Osteoblast (primary cell): Measurements from ENCODE around the gene ECSCR. TPM values are rescaled to one million over a fixed set of nuclear protein-coding genes. Genes with fewer than 3 reads are reported as not detected.

Source experiments
- DNase-seq: peaks from one replicate; pipeline ENCODE4 v3.0.0; 2011; ENCODE audit warnings: low spot score, mixed read lengths; ENCODE audit not compliant: insufficient read length; ENCODE audit errors: missing footprints
- H2AFZ ChIP-seq: 2 replicates; pipeline ENCODE4 v1.6.0; 2011; ENCODE audit warnings: mild to moderate bottlenecking, low read length
- H3K27ac ChIP-seq: 2 replicates; pipeline ENCODE4 v1.5.1; 2011; ENCODE audit warnings: mild to moderate bottlenecking, low read depth, low read length, moderate library complexity
- H3K27me3 ChIP-seq: 2 replicates; pipeline ENCODE4 v1.6.0; 2012; ENCODE audit warnings: mild to moderate bottlenecking, control low read depth, inconsistent platforms, low read length, moderate library complexity; ENCODE audit not compliant: insufficient read depth
- H3K36me3 ChIP-seq: 2 replicates; pipeline ENCODE4 v1.5.1; 2011; ENCODE audit warnings: mild to moderate bottlenecking, low read length, control low read depth, moderate library complexity; ENCODE audit not compliant: insufficient read depth
- H3K4me1 ChIP-seq: 2 replicates; pipeline ENCODE4 v1.5.1; 2011; ENCODE audit warnings: mild to moderate bottlenecking, low read length, control low read depth, moderate library complexity; ENCODE audit not compliant: insufficient read depth
- H3K4me2 ChIP-seq: 2 replicates; pipeline ENCODE4 v1.6.0; 2011; ENCODE audit warnings: mild to moderate bottlenecking, low read length; ENCODE audit not compliant: insufficient read depth
- H3K4me3 ChIP-seq: fragments of 200-600 bp; sonication (generic); 3 replicates; pipeline ENCODE4 v1.5.1; 2012; ENCODE audit warnings: mild to moderate bottlenecking, low read length, inconsistent platforms; ENCODE audit not compliant: insufficient read depth
- H3K79me2 ChIP-seq: 2 replicates; pipeline ENCODE4 v1.6.0; 2012; ENCODE audit warnings: mild to moderate bottlenecking, low read length, control low read depth, inconsistent platforms; ENCODE audit not compliant: insufficient read depth
- H3K9me3 ChIP-seq: 2 replicates; pipeline ENCODE4 v1.5.1; 2011; ENCODE audit warnings: low read depth, low read length, control low read depth
- H4K20me1 ChIP-seq: 2 replicates; pipeline ENCODE4 v1.6.0; 2012; ENCODE audit warnings: mild to moderate bottlenecking, low read length, control low read depth; ENCODE audit not compliant: insufficient read depth
- total RNA-seq: library from RNA; depleted of rRNA; stranded (reverse); fragments of >200 nt; gene quantifications from 2 replicates; pipeline ENCODE4 v1.2.3, GENCODE V29; 2012
- TF ChIP-seq, protein P1 (sequence below): IDR thresholded peaks from 2 replicates; pipeline ENCODE4 v1.5.1; 2011; ENCODE audit warnings: mild to moderate bottlenecking, low read depth, low read length, moderate library complexity; ENCODE audit errors: extremely low read depth

Gene ECSCR
- total RNA-seq, 1 donor = 0.36 TPM

DNA sequence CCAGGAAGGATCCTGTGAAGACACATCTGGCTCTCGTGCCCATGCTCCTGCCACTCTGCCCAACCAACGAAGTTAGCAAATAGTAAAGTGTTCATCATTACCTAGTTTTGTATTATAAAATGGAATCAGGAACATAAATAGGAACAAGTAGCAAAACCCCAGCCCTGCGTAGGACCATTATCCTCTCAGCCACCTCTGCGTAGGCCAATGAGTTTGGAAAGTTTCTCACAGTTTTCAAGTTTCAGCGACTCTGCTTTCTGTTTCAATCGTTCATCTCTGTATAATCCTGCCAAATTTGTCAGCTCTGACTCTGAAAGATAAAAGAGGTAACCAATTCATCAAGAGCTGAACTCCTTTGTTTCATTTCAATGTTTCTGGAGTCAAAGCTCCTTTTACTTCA is 48.6 kb downstream of the ECSCR start:
- Histone ChIP-seq H3K36me3 (peaks cover 8% of the 10 kb centered on the region), H3K4me3 (no peak overlapping the region), H3K27ac (no peak overlapping the region), H2AFZ (no peak overlapping the region), H3K4me1 (no peaks in the 10 kb centered on the region), H4K20me1 (no peaks in the 10 kb centered on the region), H3K27me3 (no peaks in the 10 kb centered on the region), H3K9me3 (no peaks in the 10 kb centered on the region), H3K79me2 (no peaks in the 10 kb centered on the region), H3K4me2 (no peak overlapping the region)
- TF ChIP-seq, protein P1, sequence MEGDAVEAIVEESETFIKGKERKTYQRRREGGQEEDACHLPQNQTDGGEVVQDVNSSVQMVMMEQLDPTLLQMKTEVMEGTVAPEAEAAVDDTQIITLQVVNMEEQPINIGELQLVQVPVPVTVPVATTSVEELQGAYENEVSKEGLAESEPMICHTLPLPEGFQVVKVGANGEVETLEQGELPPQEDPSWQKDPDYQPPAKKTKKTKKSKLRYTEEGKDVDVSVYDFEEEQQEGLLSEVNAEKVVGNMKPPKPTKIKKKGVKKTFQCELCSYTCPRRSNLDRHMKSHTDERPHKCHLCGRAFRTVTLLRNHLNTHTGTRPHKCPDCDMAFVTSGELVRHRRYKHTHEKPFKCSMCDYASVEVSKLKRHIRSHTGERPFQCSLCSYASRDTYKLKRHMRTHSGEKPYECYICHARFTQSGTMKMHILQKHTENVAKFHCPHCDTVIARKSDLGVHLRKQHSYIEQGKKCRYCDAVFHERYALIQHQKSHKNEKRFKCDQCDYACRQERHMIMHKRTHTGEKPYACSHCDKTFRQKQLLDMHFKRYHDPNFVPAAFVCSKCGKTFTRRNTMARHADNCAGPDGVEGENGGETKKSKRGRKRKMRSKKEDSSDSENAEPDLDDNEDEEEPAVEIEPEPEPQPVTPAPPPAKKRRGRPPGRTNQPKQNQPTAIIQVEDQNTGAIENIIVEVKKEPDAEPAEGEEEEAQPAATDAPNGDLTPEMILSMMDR = no peak
- no peak for DNase-seq

DNA sequence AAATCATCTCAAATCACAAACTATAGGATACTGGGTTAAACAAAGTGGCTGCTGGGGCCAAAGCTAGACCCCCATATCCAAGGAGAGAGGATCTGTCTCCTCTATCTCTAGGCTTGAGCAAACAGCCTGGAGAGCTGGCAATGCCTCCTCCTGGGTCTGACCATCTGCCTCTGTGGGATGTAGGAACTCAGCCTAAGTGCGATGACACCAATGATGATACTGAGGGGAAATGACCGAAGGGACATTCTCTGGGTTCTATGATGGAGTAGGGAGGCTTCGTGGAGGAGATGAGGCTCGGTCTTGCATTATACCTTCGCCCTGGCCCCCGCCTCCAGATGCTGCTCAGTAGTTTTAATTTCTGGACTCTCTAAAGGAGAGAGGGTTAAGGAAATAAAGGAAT is 49.4 kb downstream of the ECSCR start:
- Histone ChIP-seq H3K79me2 (no peaks in the 10 kb centered on the region), H3K9me3 (no peaks in the 10 kb centered on the region)

DNA sequence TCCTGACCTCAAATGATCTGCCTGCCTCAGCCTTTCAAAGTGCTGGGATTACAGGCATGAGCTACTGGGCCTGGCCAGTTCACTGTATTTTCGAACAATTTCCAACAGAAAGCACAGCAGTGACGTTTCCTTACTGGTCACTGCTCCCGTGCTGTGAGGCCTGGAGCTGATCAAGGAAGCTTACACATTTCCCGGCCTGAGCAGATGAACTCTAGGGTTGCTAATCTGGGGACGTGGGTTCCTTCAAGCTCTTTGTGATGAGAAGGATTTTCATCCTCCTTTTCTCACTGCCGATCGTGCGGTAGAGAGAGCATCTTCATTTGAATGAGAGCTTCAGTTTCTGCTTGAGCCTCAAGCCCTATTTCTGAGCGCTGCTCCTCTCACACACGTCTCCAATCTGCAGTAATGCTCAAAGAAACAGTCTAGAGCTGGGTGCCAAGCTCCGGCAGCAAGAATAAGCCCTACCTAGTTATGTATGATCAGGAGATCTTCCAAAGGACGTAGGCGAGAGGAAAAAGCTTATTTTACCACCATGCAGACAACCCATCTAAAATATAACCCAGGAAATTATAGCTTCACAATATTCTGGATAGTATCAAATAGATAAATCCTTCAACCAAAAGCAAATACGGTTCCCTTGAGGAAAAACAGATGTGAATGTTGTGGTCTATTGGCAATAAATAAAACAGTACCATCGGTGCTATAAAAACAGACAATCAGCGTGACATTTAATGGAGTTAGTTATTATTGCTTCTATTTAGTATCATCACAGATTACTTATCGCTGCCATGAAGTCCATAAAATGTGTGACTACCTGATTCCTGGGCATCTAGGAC is 51.3 kb downstream of the ECSCR start:
- peak overlapping the region; percentile 6 for H2AFZ ChIP-seq
- DNase-seq = peak; percentile 48

More for the DNA sequence above, 49.4 kb downstream of the ECSCR start:
- no peak overlapping the region for H3K27ac ChIP-seq
- no peaks in the 10 kb centered on the region for H3K4me1 ChIP-seq
- no peak for DNase-seq
- no peak overlapping the region for H2AFZ ChIP-seq
- no peaks in the 10 kb centered on the region for H3K27me3 ChIP-seq
- no peaks in the 10 kb centered on the region for H4K20me1 ChIP-seq
- peaks cover 7% of the 10 kb centered on the region for H3K36me3 ChIP-seq
- H3K4me3 ChIP-seq = no peak overlapping the region
- no peak overlapping the region for H3K4me2 ChIP-seq
- TF ChIP-seq, protein P1 = no peak

More for the DNA sequence above, 51.3 kb downstream of the ECSCR start:
- TF ChIP-seq, protein P1 = no peak
- Histone ChIP-seq H3K4me2 (no peak overlapping the region), H4K20me1 (no peaks in the 10 kb centered on the region), H3K27me3 (no peaks in the 10 kb centered on the region), H3K4me1 (no peaks in the 10 kb centered on the region), H3K36me3 (peaks cover 3% of the 10 kb centered on the region), H3K27ac (no peak overlapping the region), H3K4me3 (no peak overlapping the region), H3K79me2 (no peaks in the 10 kb centered on the region), H3K9me3 (no peaks in the 10 kb centered on the region)
